GM19467 (cell line): ENCODE data around the gene ASCL2.

Experiments used
- ATAC-seq: cut with Tn5 transposase; IDR thresholded peaks from one replicate; pipeline ENCODE4 v1.9.1; 2021; ENCODE audit warnings: mild to moderate bottlenecking, moderate library complexity; ENCODE audit not compliant: unreplicated experiment

The ASCL2 gene

GRCh38 chr11:2263071-2263565 lies 7.3 kb downstream of the ASCL2 start:
- no peak for ATAC-seq

- ATAC-seq = no peak
Measured at GRCh38 chr11:2262301-2263070, 7.9 kb downstream of the ASCL2 start.

- ATAC-seq = no peak
Measured at GRCh38 chr11:2261436-2262230, 8.8 kb downstream of the ASCL2 start.

- no peak for ATAC-seq
Measured at GRCh38 chr11:2260491-2261364, 9.7 kb downstream of the ASCL2 start.

- ATAC-seq = no peak
Measured at GRCh38 chr11:2259897-2260451, 10.4 kb downstream of the ASCL2 start.

- ATAC-seq = no peak
Measured at GRCh38 chr11:2259466-2259830, 10.9 kb downstream of the ASCL2 start.

- ATAC-seq = no peak
Measured at GRCh38 chr11:2258501-2259465, 11.6 kb downstream of the ASCL2 start.

GRCh38 chr11:2256951-2257700 lies 13.3 kb downstream of the ASCL2 start:
- ATAC-seq = no peak

GRCh38 chr11:2256293-2256913 lies 14.0 kb downstream of the ASCL2 start:
- ATAC-seq = no peak

GRCh38 chr11:2252018-2252417 lies 18.4 kb downstream of the ASCL2 start:
- no peak for ATAC-seq

- ATAC-seq = no peak
Measured at GRCh38 chr11:2251138-2251537, 19.2 kb downstream of the ASCL2 start.

GRCh38 chr11:2250485-2250884 lies 19.9 kb downstream of the ASCL2 start:
- no peak for ATAC-seq

- ATAC-seq = no peak
Measured at GRCh38 chr11:2250041-2250440, 20.3 kb downstream of the ASCL2 start.

GRCh38 chr11:2249189-2249916 lies 21.0 kb downstream of the ASCL2 start:
- ATAC-seq = no peak

- no peak for ATAC-seq
Measured at GRCh38 chr11:2248762-2249161, 21.6 kb downstream of the ASCL2 start.

- ATAC-seq = no peak
Measured at GRCh38 chr11:2248242-2248641, 22.1 kb downstream of the ASCL2 start.

GRCh38 chr11:2247496-2247895 lies 22.9 kb downstream of the ASCL2 start:
- no peak for ATAC-seq

- no peak for ATAC-seq
Measured at GRCh38 chr11:2240834-2241233, 29.6 kb downstream of the ASCL2 start.
